NB4 (cell line): ENCODE measurements around the gene PIGT.
A peak's percentile ranks its signal among the peaks of the same experiment; 100 is the strongest.

Experiments
- DNase-seq: peaks from one replicate; pipeline ENCODE4 v3.0.0; 2010; ENCODE audit warnings: low read depth
- H3K4me3 ChIP-seq: one replicate; pipeline ENCODE4 v1.5.1; 2011; ENCODE audit warnings: mild to moderate bottlenecking, low read depth, low read length, moderate library complexity
- CTCF ChIP-seq: IDR thresholded peaks from one replicate; pipeline ENCODE4 v1.5.1; 2012; ENCODE audit warnings: low read depth, low read length
- MAX ChIP-seq: IDR thresholded peaks from 2 replicates; pipeline ENCODE4 v1.6.1; 2011; ENCODE audit warnings: low read depth, low read length
- MYC ChIP-seq: IDR thresholded peaks from 2 replicates; pipeline ENCODE4 v1.6.1; 2011; ENCODE audit warnings: low read depth, low read length
- POLR2A ChIP-seq: IDR thresholded peaks from 2 replicates; pipeline ENCODE4 v1.6.1; 2011; ENCODE audit warnings: mild to moderate bottlenecking; ENCODE audit not compliant: insufficient read length; ENCODE audit errors: extremely low read depth

Gene PIGT

GRCh38 chr20:45402946-45403345 lies 13.0 kb upstream of the PIGT start:
- TF ChIP-seq CTCF = no peak
- no peak for TF ChIP-seq POLR2A
- TF ChIP-seq MAX = no peak
- TF ChIP-seq MYC = no peak
- DNase-seq = no peak

GRCh38 chr20:45404438-45404837 lies 11.5 kb upstream of the PIGT start:
- no peak overlapping the region for H3K4me3 ChIP-seq
- no peak for TF ChIP-seq POLR2A
- TF ChIP-seq MYC = no peak
- TF ChIP-seq MAX = no peak
- TF ChIP-seq CTCF = no peak
- DNase-seq = no peak

More at GRCh38 chr20:45402946-45403345, 13.0 kb upstream of the PIGT start:
- no peak overlapping the region for H3K4me3 ChIP-seq

GRCh38 chr20:45405571-45406259 lies 10.2 kb upstream of the PIGT start:
- DNase-seq = no peak
- H3K4me3 ChIP-seq = peak overlapping the region; percentile 51
- TF ChIP-seq MYC (no peak), MAX (no peak), POLR2A (no peak), CTCF (no peak)

GRCh38 chr20:45406260-45407066 lies 9.5 kb upstream of the PIGT start:
- no peak for TF ChIP-seq CTCF
- TF ChIP-seq MYC = peak; percentile 27; the same call in 1 of the 2 replicates
- TF ChIP-seq POLR2A = no peak
- no peak for TF ChIP-seq MAX
- DNase-seq = peak; percentile 82
- peak overlapping the region; percentile 51 for H3K4me3 ChIP-seq

GRCh38 chr20:45407067-45407745 lies 8.7 kb upstream of the PIGT start:
- H3K4me3 ChIP-seq = no peak overlapping the region
- DNase-seq = no peak
- TF ChIP-seq POLR2A = no peak
- no peak for TF ChIP-seq CTCF
- no peak for TF ChIP-seq MYC
- TF ChIP-seq MAX = no peak
